NCI-H146 treated with DMSO at 0.1 percent for 48 hours (cell line): Measurements from ENCODE around the gene UBQLN4.

Source experiments
- DNase-seq: peaks from one replicate; lab custom pipeline; 2025; ENCODE audit not compliant: unreplicated experiment; lab: John Stamatoyannopoulos, UW

Gene UBQLN4

DNA sequence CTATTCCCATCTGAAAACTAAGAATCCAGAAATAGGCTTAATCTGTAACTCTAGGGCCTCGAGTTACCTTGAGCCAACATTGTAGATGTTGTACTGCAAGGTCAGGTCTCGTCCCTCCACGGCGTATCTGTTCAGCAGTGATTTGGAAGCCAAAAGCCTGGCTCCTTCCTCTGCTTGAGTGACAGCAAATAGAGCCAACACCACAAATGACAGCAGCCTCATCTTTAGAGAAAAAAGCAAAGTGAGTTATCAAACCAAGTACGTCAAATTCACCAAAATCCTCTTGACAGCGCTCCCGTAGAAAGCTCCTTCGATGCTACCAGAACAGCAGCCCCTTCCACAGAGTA is 33.7 kb downstream of the UBQLN4 start:
- no peak for DNase-seq

DNA sequence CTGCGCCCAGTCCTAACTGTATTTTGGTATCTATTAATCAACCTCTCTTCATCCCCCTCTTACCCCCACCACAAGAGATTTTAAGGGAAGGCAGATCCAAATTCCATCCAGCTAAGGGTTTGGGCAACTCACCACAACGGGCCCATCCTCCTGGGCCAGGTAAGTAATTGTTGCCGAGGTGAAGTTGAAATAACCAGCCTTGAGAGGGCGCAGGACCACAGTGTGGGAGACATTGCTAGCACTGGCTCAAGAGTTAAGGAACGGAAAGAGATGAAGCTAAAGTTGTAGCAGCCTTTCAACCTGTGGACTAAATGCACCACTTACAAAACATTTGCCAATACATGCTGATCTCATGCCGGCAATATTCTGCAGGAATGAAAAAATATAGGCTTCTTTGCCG is 38.8 kb downstream of the UBQLN4 start:
- no peak for DNase-seq

GRCh38 chr1:156012051-156012817 is 41.4 kb downstream of the UBQLN4 start:
- DNase-seq = no peak

DNA sequence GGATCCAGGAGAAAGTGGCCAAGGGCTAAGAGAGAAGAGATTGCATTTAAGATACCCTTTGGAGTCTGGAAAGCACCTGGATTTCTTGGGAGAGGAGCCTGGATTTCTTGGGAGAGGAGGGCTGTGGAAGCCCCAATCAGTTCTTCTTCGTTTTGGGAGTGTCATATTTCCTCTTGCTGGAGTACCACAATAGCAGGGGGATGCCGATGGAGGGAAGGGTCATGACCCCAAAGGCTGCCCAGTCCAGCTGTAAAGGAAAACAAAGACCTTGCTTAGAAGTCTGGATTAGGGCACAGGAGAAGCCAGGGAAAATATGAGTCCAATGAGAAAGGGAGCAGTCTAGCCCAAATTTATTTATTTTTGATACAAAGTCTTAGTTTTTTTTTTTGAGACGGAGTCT is 44.2 kb downstream of the UBQLN4 start:
- no peak for DNase-seq

DNA sequence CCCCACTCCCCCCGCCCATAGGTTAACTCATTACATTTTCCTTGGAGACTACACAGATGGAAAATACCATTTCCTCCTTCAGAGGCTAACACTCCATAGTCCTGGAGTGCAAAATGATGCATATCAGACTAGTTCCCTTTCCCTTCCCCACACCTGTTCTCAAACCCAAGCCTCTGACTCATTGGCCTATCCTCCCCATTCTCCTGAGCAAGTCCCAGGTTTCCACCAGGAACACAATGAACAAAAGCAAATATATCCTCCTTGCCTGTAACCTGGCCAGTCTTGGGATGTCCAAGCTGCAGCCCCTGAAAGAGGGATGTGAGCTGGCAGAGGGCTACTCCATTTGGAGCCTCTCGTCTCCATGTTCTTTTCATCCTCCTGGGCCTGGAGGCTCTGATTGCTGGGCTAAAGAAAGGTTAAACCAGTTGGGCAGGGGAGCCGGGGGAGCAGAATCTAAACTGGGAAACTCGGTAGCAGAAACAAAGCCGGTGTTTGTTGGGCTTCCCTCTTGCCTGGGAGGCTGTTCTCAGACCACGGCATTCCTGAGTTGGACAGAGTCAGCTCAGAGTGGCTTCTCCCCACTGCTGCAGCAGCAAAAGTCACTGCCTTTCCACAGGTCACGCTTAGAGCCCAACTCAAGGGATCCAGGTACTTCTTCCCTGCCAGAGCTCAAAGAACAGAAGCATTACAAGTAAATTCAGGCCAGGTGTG is 46.8 kb downstream of the UBQLN4 start:
- no peak for DNase-seq

DNA sequence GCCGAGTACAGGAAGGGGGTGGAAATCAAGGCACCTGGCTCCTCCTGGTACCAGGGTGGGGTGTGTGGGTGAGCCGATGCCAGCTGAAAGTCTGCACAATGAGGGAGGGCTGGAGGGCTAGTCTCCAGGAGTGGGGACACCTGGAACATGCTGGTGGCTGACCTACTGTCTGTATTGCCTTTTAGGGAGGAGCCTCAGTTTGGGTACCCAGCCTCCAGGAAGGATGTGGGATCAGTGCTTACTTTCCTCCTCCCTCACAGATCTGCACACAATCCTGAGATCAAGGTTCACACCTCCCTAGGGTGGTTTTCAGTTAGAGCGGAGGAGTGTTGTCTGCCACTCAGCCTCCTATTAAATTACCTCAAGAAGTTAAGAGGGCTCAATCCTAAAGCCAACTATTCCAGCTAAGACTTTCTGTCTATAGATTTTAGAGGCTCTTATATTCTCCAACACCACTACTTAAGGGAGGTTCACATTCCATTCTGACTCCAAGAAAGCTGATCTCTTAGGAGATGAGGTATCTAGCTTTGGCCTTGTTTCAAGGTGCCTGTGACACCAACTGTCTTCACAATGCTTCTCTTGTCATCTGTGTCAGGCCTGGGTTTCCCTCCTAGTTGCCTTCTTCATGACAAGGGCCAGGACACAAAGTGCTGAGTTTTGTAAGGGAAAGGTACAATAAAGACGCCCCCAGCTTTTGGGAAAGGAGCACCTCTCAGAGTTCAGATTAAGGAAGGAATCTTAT is 48.6 kb downstream of the UBQLN4 start:
- no peak for DNase-seq

- DNase-seq = no peak
These were observed 49.7 kb downstream of the UBQLN4 start for GRCh38 chr1:156003923-156004188.

- DNase-seq = no peak
These were observed 51.2 kb downstream of the UBQLN4 start for GRCh38 chr1:156002188-156002911.

DNA sequence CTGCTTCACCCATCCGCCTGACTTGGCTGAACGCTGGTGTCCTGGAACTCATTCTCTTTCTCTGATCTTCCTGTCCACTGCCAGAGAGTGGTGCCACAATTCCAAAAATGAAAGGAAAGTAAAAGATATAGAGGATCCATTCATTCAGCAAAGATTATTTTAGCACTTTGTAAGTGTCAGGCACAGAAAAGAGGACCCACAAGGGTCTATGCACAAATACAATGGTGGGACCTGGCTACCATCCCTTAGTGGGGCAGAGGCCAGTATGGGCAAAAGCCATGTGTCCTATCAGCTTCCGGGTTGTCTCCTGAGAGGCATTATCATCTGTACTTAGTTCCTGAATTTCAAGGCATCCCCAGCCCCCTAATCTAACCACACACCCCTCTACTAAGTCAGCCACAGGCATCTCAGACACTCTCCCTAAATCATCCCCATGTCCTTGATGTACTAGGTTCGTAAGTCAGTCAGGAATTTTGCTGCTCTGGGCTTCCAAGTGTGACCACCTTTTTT is 51.9 kb downstream of the UBQLN4 start:
- no peak for DNase-seq

GRCh38 chr1:156001021-156001661 is 52.5 kb downstream of the UBQLN4 start:
- DNase-seq = no peak

DNA sequence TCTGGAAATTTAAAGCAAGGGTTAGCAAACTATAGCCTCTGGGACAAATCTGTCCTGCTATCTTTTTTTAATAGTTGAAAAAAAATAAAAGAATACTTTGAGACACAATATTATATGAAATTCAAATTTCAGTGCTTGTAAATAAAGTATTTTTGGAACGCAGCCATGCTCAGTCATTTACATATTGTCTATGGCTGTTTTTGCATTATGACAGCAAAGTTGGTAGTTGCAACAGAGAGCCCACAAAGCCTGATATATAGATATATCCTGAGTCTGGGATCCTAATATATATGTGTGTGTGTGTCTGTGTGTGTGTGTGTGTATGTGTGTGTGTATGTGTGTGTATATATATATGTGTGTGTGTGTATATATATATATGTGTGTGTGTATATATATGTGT is 53.6 kb downstream of the UBQLN4 start:
- no peak for DNase-seq

GRCh38 chr1:155996166-155996565 is 57.4 kb downstream of the UBQLN4 start:
- DNase-seq = no peak

- no peak for DNase-seq
These were observed 60.0 kb downstream of the UBQLN4 start for GRCh38 chr1:155993595-155993994.

DNA sequence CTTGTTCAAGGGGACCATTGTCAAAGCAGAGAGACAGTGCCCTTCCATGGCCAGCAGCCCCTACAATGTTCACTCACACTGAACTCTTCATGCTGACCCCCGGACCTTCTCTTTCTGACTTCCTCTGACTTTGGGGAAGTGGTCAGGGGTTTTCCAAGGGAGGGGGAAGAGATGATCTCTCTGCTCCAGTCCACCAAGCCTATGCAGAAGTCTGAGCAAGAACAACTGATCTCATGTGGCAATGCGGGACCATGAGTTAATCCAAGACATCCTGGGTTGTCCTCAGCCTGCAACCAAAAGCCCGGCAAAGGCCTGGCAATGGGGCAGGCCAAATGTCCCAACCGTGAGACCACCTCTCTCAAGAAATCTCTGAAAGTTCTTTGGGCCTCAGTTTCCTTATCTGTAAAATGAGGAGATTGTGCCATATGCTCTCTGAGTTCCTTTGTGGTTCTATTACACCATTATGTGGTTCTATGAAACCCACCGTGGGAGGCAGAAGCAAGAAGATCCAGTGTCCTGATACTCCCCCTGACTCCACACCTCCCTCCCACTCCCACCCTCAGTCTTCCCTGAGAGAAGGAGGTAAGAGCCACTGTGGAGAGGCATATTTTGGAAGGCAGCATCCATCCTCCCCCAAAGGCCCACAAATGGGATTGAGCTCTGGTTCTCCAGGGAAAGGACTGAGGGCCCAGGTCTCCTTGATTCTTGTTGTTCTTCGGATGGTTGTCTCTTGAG is 63.4 kb downstream of the UBQLN4 start:
- no peak for DNase-seq

DNA sequence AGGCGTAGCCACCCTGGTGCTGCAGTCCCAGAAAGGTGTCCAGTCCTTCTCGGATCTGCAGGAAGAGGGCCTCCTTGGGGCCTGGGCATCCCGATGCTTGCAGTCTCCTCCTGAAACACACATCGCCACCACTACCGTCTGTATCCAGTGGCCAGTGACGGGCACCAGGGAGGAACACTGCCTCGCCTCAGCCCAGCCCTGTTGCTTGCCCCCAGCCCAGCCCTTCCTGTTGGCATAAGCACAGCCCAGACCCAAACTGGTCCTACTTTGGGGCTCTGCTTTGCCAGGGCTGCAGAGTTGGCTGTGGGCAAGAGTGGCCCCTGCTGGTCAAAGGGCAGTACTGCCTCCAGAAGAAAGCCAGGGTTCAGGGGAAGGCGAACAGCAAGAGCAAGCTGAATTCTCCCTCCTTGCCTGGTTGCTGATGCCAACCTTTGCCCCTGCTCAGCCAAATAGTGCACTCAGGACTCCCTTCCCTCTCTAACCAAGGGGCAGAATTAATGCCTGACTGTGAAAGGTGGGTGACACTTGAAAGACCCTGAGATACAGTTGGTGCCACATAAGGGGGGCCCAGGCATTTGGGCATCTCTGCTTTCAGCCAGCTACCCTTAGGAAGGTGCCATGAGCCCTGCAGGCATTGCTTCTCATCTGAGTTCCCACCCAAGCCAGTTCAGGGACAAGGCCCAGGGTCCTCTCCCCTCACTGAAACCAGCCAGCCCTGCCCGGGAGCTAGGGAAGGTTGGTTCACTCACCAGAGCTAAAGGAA is 64.2 kb downstream of the UBQLN4 start:
- peak; percentile 48 for DNase-seq
